Hepatocyte (in vitro differentiated cells): ENCODE measurements around the gene BLOC1S1.

Source experiments
- EZH2 ChIP-seq: fragments of 200-600 bp; sonication (generic); IDR thresholded peaks from 2 replicates; pipeline ENCODE4 v1.6.1; 2016; ENCODE audit warnings: antibody characterized with exemption, mild to moderate bottlenecking, borderline replicate concordance
- EZH2phosphoT487 ChIP-seq: fragments of 200-600 bp; sonication (generic); IDR thresholded peaks from one replicate; pipeline ENCODE4 v1.6.1; 2018; ENCODE audit warnings: antibody characterized with exemption, mild to moderate bottlenecking, low read depth, moderate library complexity; ENCODE audit not compliant: unreplicated experiment, severe bottlenecking
- TF ChIP-seq, protein P1 (sequence below): fragments of 200-600 bp; sonication (generic); IDR thresholded peaks from 2 replicates; pipeline ENCODE4 v1.5.1; 2016; ENCODE audit warnings: antibody characterized with exemption, mild to moderate bottlenecking; ENCODE audit not compliant: poor library complexity

- TF ChIP-seq, protein P1, sequence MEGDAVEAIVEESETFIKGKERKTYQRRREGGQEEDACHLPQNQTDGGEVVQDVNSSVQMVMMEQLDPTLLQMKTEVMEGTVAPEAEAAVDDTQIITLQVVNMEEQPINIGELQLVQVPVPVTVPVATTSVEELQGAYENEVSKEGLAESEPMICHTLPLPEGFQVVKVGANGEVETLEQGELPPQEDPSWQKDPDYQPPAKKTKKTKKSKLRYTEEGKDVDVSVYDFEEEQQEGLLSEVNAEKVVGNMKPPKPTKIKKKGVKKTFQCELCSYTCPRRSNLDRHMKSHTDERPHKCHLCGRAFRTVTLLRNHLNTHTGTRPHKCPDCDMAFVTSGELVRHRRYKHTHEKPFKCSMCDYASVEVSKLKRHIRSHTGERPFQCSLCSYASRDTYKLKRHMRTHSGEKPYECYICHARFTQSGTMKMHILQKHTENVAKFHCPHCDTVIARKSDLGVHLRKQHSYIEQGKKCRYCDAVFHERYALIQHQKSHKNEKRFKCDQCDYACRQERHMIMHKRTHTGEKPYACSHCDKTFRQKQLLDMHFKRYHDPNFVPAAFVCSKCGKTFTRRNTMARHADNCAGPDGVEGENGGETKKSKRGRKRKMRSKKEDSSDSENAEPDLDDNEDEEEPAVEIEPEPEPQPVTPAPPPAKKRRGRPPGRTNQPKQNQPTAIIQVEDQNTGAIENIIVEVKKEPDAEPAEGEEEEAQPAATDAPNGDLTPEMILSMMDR: peak; percentile 49
- no peak for TF ChIP-seq EZH2
- TF ChIP-seq EZH2phosphoT487: no peak
These were observed 34.4 kb upstream of the BLOC1S1 start for GRCh38 chr12:55681142-55682077.
